ENCODE measurements around the gene MAP4K1. TPM values are rescaled to one million over a fixed set of nuclear protein-coding genes. Genes with fewer than 3 reads are reported as not detected.

Gene MAP4K1
- total and polyA plus RNA-seq, 2 of the 13 experiments (the other 11 are each of a cell fraction or from before 2014, with no cell fraction given), result 0.24 to 0.89 TPM

GRCh38 chr19:38561658-38562057, 56.1 kb downstream of the MAP4K1 start:
- Histone ChIP-seq H2AFZ (ENCODE audit: low read length) (no peak overlapping the region), H3K36me3 (replicated peaks in 1 of 2; ENCODE audit: control insufficient read depth in 1 of 2, insufficient read depth in 2 of 2, low read length in 2 of 2) (no peaks in the 10 kb centered on the region), H3K4me2 (ENCODE audit: low read depth, low read length) (no peak overlapping the region), H3K27me3 (ENCODE audit: control insufficient read depth in 1 of 2, insufficient read depth in 2 of 2, low read length in 2 of 2) (peaks cover 2 to 6% of the 10 kb centered on the region in 2 experiments; a peak in 2 of 5 replicates), H3K9ac (ENCODE audit: insufficient read depth, low read depth, low read length) (no peak overlapping the region), H3K9me3 (ENCODE audit: low read length) (no peaks in the 10 kb centered on the region), H4K20me1 (ENCODE audit: insufficient read depth, low read length) (no peaks in the 10 kb centered on the region), H3K4me3 (replicated peaks in 1 of 3; ENCODE audit: insufficient read depth in 1 of 3, low read depth in 2 of 3, low read length in 3 of 3) (no peak overlapping the region), H3K79me2 (ENCODE audit: insufficient read depth, low read length) (no peaks in the 10 kb centered on the region), H3K4me1 (ENCODE audit: insufficient read depth, low read length) (no peaks in the 10 kb centered on the region), H3K27ac (ENCODE audit: extremely low read length, insufficient read depth, low read length) (no peak overlapping the region)
- no TSS peak for BruUV-seq (replicated peaks)
- no peak for DNase-seq (ENCODE audit: low spot score)
- in situ Hi-C loops (cut with HindIII; ENCODE audit: extremely low pct_ligation_motif_present, low pct_unique_long_range_greater_than_20kb) (no loop called here), intact Hi-C loops (cut with micrococcal nuclease; ENCODE audit: unreplicated experiment) (no loop called here)
- TF ChIP-seq, protein P1, sequence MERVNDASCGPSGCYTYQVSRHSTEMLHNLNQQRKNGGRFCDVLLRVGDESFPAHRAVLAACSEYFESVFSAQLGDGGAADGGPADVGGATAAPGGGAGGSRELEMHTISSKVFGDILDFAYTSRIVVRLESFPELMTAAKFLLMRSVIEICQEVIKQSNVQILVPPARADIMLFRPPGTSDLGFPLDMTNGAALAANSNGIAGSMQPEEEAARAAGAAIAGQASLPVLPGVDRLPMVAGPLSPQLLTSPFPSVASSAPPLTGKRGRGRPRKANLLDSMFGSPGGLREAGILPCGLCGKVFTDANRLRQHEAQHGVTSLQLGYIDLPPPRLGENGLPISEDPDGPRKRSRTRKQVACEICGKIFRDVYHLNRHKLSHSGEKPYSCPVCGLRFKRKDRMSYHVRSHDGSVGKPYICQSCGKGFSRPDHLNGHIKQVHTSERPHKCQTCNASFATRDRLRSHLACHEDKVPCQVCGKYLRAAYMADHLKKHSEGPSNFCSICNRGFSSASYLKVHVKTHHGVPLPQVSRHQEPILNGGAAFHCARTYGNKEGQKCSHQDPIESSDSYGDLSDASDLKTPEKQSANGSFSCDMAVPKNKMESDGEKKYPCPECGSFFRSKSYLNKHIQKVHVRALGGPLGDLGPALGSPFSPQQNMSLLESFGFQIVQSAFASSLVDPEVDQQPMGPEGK (CRISPR knock-in tag; IDR thresholded peaks at IDR 0.05), result no peak
- no peak for TF ChIP-seq POLR2AphosphoS2 (IDR thresholded peaks at IDR 0.05; ENCODE audit: low read depth, low read length)
- no peak for FAIRE-seq
- POLR2A ChIA-PET, result no interaction called here
- CTCF ChIA-PET (ENCODE audit: low intra/inter-chr PET ratio, low total read pairs), result no interaction called here
- 42% methylated on average over 11 of the region's 11 CpGs for WGBS (ENCODE audit: low lambda C conversion rate)
- no peak for ATAC-seq

- Histone ChIP-seq H3K79me2 (ENCODE audit: insufficient read depth, low read length) (no peaks in the 10 kb centered on the region), H3K27me3 (ENCODE audit: control insufficient read depth in 1 of 2, insufficient read depth in 2 of 2, low read length in 2 of 2) (peaks cover 2 to 4% of the 10 kb centered on the region in 2 experiments; a peak in 2 of 5 replicates), H3K4me1 (ENCODE audit: insufficient read depth, low read length) (no peaks in the 10 kb centered on the region), H3K36me3 (replicated peaks in 1 of 2; ENCODE audit: control insufficient read depth in 1 of 2, insufficient read depth in 2 of 2, low read length in 2 of 2) (no peaks in the 10 kb centered on the region), H4K20me1 (ENCODE audit: insufficient read depth, low read length) (no peaks in the 10 kb centered on the region), H3K9me3 (ENCODE audit: low read length) (no peaks in the 10 kb centered on the region), H3K4me2 (ENCODE audit: low read depth, low read length) (no peak overlapping the region), H3K27ac (ENCODE audit: extremely low read length, insufficient read depth, low read length) (no peak overlapping the region), H3K9ac (ENCODE audit: insufficient read depth, low read depth, low read length) (no peak overlapping the region), H2AFZ (ENCODE audit: low read length) (no peak overlapping the region), H3K4me3 (replicated peaks in 1 of 3; ENCODE audit: insufficient read depth in 1 of 3, low read depth in 2 of 3, low read length in 3 of 3) (no peak overlapping the region)
- POLR2A ChIA-PET, result no interaction called here
- CTCF ChIA-PET (ENCODE audit: low intra/inter-chr PET ratio, low total read pairs), result no interaction called here
- BruUV-seq (replicated peaks), result no TSS peak
- ATAC-seq, result no peak
- 83% methylated on average over 39 of the region's 42 CpGs for WGBS (ENCODE audit: low lambda C conversion rate)
- no peak for FAIRE-seq
- DNase-seq (ENCODE audit: low spot score), result no peak
- in situ Hi-C loops (cut with HindIII; ENCODE audit: extremely low pct_ligation_motif_present, low pct_unique_long_range_greater_than_20kb), result no loop called here
- intact Hi-C loops (cut with micrococcal nuclease; ENCODE audit: unreplicated experiment), result no loop called here
- TF ChIP-seq TCF12 (IDR thresholded peaks at IDR 0.05), result no peak
- no peak for TF ChIP-seq TCF12 (CRISPR knock-in tag; IDR thresholded peaks at IDR 0.05)
- TF ChIP-seq, protein P2, sequence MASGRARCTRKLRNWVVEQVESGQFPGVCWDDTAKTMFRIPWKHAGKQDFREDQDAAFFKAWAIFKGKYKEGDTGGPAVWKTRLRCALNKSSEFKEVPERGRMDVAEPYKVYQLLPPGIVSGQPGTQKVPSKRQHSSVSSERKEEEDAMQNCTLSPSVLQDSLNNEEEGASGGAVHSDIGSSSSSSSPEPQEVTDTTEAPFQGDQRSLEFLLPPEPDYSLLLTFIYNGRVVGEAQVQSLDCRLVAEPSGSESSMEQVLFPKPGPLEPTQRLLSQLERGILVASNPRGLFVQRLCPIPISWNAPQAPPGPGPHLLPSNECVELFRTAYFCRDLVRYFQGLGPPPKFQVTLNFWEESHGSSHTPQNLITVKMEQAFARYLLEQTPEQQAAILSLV (CRISPR knock-in tag; IDR thresholded peaks at IDR 0.05; ENCODE audit: borderline replicate concordance), result no peak
- no peak for TF ChIP-seq NFE2 (CRISPR knock-in tag; IDR thresholded peaks at IDR 0.05)
- no peak for TF ChIP-seq ZZZ3 (CRISPR knock-in tag; IDR thresholded peaks at IDR 0.05; ENCODE audit: borderline replicate concordance)
- no peak for TF ChIP-seq KDM1A (CRISPR knock-in tag; IDR thresholded peaks at IDR 0.05)
- no peak for TF ChIP-seq ZNF674 (CRISPR knock-in tag; IDR thresholded peaks at IDR 0.05; ENCODE audit: low read depth)
- TF ChIP-seq ZC3H4 (CRISPR knock-in tag; IDR thresholded peaks at IDR 0.05; ENCODE audit: borderline replicate concordance), result no peak
- TF ChIP-seq CBX2 (IDR thresholded peaks at IDR 0.05; ENCODE audit: low read depth, low read length), result no peak
- no peak for TF ChIP-seq CBX2 (CRISPR knock-in tag; IDR thresholded peaks at IDR 0.05; ENCODE audit: low read depth)
- TF ChIP-seq, protein P3, sequence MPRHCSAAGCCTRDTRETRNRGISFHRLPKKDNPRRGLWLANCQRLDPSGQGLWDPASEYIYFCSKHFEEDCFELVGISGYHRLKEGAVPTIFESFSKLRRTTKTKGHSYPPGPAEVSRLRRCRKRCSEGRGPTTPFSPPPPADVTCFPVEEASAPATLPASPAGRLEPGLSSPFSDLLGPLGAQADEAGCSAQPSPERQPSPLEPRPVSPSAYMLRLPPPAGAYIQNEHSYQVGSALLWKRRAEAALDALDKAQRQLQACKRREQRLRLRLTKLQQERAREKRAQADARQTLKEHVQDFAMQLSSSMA (CRISPR knock-in tag; IDR thresholded peaks at IDR 0.05), result no peak
- TF ChIP-seq CHD2 (IDR thresholded peaks at IDR 0.05; ENCODE audit: low read depth, low read length), result no peak
- TF ChIP-seq HNRNPL (IDR thresholded peaks at IDR 0.05; ENCODE audit: low read depth, low read length), result no peak
- no peak for TF ChIP-seq JUND (CRISPR knock-in tag; IDR thresholded peaks at IDR 0.05)
- no peak for TF ChIP-seq ZNF569 (CRISPR knock-in tag; IDR thresholded peaks at IDR 0.05; ENCODE audit: borderline replicate concordance)
Observed at GRCh38 chr19:38561053-38561606, 56.6 kb downstream of the MAP4K1 start.

Data from HepG2 (cell line).